Sigmoid colon (tissue), 4 donors: ENCODE results near the gene TAF12.

Source experiments
- POLR2AphosphoS5 ChIP-seq, 4 donors: sonication (generic); formaldehyde crosslinking; IDR thresholded peaks; one replicate each; pipeline ENCODE4 v1.6.1; 2017; ENCODE audit warnings: antibody characterized with exemption in 4 of 4
- TF ChIP-seq, protein P1 (sequence below), 4 experiments: fragments of 450-650 bp in 3 of 4; fragments of 200-600 bp in 1 of 4; IDR thresholded peaks; one replicate each; pipeline ENCODE4 v1.5.1; 2016 to 2019; ENCODE audit warnings: antibody characterized with exemption in 4 of 4, mild to moderate bottlenecking in 3 of 4, moderate library complexity in 2 of 4

DNA sequence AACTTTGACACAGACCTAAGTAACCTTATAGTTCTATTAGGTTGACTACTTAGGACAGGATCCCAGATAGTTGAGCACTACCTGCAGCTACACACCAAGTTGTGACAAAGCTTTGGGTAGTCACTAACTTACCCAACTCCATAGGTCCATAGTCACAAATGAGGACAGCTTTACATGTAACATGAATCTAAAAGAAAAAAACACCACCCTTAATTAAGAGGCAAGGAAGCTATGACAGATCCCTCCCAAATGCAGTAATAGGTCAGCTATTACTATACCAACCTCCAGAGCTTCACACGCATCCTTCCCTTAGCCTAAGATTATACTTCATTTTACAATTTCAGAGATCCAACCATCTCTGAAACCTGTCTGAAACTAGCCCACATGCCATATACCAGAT lies 63.5 kb downstream of the TAF12 start:
- TF ChIP-seq, protein P1, sequence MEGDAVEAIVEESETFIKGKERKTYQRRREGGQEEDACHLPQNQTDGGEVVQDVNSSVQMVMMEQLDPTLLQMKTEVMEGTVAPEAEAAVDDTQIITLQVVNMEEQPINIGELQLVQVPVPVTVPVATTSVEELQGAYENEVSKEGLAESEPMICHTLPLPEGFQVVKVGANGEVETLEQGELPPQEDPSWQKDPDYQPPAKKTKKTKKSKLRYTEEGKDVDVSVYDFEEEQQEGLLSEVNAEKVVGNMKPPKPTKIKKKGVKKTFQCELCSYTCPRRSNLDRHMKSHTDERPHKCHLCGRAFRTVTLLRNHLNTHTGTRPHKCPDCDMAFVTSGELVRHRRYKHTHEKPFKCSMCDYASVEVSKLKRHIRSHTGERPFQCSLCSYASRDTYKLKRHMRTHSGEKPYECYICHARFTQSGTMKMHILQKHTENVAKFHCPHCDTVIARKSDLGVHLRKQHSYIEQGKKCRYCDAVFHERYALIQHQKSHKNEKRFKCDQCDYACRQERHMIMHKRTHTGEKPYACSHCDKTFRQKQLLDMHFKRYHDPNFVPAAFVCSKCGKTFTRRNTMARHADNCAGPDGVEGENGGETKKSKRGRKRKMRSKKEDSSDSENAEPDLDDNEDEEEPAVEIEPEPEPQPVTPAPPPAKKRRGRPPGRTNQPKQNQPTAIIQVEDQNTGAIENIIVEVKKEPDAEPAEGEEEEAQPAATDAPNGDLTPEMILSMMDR (IDR thresholded peaks at IDR 0.05), result no peak
- TF ChIP-seq POLR2AphosphoS5 (IDR thresholded peaks at IDR 0.05), result no peak
